HG03064 (cell line): Measurements from ENCODE around the gene ZDHHC11.
"Not testable (repeated sequence)": the region's sequence is repeated elsewhere in the genome, so short reads cannot be mapped to it uniquely, and the experiment has no call there.

Experiments used
- ATAC-seq: cut with Tn5 transposase; IDR thresholded peaks from one replicate; pipeline ENCODE4 v1.9.1; 2021; ENCODE audit warnings: low read depth; ENCODE audit not compliant: unreplicated experiment

The ZDHHC11 gene

DNA sequence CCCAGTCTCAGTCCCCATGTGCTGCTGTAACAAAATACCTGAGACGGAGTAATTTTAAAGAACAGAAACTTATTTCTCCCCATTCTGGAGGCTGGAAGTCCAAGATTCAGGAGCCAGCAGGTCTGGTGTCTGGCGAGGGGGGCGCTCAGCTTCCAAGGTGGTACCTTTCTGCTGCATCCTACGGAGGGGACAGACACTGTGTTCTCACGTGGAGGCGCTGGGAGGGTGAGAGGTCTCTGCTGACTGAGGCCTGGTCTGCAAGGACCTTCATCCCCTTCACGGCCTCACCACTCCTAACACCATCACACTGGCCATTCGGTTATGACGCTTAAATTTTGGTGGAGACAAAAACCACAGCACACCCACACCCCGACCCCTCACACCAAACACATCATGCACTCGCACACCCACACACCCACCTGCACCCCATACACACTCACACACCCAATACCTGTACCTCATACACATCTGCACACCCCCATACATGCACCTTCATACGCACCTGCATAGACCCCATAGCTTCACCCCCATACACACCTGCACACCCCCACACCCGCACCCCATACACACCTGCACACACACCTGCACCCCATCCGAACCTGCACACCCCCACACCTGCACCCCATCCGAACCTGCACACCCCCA, 9.8 kb upstream of the ZDHHC11 start:
- no peak for ATAC-seq

DNA sequence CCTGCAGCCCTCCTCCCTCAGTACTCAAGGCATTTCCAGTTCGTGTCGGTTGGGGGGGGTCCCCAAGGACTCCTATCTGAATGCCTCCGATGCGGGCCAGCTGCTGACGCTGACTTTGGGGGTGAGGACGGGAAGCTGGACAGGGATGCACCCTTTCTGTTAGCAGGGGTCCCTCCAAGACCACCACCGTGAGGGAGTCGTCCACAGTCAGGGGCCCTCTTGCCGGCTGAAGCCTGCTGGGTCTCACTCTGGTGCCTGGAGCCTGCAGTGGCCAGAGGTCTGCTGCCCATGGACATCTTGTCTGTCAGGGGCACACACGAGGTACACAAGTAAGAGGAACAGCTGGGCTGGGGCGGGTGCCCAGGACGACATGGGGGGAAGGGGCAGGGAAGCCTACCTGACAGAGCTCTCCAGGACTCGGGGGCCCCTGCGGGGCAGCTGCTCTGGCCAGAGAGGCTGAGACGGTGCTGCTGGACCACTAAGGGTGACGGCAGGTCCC, 9.1 kb upstream of the ZDHHC11 start:
- no peak for ATAC-seq

DNA sequence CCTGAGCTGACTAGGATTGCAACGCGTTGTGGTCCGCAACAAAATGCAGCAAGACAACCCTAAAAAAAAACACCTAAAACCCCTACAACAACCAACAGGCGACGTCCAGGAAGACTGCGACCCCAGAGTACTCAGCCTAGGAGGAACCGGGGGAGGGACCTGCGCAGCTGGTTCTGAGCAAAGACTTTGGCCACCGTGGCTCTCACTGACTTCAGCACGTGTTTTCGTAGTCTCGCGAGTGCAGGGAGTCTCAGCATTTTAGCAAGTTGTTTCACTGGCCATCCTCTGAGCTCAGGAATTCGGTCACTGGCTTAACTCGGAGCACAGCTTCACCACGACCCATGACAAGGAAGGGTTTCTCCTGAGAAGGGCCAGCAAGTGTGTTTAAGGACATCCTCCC, 8.6 kb upstream of the ZDHHC11 start:
- no peak for ATAC-seq

DNA sequence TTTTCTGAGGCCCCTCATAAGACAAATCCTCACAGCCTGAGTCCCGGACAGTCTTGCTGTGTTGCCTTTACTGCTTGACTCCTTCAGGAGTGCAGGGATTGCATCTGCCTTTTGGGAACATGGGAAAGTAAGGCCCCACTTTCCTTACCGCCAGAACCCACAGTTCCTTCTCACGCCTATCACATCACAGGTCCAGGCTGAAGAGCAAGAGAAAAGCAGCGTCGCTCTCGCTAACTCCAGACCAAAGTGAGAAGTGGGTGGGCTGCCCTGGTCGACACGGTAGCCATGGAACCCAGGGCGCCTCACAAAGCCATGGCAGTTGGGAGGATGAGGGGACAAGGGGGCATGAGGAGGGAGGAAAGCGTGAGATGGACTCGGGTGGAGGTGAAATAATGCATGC, 7.9 kb upstream of the ZDHHC11 start:
- no peak for ATAC-seq

DNA sequence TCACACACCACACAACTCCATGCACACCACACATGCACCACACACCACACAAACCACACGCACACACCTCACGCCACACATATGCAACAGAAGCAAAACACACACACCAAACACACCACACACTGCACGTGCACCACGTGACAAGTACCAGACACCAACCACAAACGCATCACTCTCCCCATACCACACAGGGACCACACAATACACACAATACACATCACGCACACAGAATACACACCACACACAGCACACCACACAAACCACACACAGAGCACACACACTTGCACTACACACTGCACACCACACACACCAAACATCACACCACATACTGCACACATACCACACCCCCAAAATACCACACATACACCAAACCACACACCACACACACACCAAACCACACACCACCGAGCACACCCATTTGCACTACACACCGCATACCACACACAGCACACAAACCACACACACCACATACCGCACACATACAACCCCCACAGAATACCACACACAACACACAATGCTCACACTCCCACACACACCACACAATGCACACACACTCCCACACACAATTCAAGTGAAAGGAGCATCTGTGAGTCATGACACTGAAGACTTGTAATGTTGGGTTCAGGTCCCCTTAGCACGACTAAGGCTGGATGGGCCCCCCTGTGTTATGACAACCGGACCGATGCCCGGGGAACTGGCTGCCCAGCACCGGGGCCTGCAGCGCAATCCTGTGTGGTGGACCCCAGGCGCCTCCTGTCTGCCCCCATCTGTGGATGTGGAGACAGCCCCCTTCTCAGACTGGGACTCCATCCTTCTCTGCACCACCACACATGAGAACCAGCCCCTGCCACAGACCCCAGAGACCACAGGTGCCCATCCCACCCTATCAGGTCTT, 6.0 kb upstream of the ZDHHC11 start:
- no peak for ATAC-seq

DNA sequence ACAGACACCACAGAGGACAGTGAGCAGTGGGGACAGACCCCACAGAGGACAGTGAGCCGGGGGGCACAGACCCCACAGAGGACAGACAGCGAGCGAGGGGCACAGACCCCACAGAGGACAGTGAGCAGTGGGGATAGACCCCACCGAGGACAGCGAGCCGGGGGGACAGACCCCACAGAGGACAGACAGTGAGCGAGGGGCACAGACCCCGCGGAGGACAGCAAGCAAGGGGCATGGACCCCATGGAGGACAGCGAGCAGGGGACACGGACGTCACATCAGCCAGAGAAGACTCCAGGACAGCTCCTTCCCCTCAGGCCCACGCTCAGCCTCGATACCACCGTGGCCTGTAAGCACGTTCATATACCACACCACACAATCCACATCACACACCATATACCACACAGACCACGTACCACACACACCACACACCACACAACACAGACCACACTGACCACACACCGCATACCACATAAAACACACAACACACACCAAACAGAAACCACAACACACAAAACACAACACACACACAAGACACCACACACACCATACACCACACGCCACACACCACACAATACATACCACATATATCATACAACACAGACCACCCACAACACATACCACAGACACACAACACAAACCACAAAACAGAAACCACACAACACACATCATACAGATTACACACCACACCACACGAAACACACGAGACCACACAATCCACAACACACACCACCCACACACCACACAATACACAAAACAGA, 5.2 kb upstream of the ZDHHC11 start:
- ATAC-seq = no peak

DNA sequence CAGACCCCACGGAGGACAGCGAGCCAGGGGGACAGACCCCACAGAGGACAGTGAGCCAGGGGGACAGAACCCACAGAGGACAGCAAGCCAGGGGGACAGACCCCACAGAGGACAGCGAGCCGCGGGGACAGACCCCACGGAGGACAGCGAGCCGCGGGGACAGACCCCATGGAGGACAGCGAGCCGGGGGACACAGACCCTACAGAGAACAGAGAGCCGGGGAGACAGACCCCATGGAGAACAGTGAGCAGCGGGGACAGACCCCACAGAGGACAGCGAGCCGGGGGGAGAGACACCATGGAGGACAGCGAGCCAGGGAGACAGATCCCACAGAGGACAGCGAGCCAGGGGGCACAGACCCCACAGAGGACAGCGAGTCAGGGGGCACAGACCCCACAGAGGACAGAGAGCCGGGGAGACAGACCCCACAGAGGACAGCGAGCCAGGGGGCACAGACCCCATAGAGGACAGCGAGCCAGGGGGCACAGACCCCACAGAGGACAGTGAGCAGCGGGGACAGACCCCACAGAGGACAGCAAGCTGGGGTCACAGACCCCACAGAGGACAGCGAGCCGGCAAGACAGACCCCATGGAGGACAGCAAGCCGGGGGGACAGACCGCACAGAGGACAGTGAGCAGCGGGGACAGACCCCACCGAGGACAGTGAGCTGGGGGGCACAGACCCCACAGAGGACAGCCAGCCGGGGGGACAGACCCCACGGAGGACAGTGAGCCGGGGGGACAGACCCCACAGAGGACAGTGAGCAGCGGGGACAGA, 4.4 kb upstream of the ZDHHC11 start:
- ATAC-seq = no peak

DNA sequence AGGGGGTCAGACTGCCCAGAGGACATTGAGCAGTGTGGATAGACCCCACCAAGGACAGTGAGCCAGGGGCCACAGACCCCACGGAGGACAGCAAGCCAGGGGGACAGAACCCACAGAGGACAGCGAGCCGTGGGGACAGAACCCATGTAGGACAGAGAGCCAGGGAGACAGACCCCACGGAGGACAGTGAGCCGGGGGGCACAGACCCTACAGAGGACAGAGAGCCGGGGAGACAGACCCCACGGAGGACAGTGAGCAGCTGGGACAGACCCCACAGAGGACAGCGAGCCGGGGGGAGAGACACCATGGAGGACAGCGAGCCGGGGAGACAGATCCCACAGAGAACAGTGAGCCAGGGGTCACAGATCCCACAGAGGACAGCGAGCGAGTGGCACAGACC, 3.4 kb upstream of the ZDHHC11 start:
- ATAC-seq = no peak

DNA sequence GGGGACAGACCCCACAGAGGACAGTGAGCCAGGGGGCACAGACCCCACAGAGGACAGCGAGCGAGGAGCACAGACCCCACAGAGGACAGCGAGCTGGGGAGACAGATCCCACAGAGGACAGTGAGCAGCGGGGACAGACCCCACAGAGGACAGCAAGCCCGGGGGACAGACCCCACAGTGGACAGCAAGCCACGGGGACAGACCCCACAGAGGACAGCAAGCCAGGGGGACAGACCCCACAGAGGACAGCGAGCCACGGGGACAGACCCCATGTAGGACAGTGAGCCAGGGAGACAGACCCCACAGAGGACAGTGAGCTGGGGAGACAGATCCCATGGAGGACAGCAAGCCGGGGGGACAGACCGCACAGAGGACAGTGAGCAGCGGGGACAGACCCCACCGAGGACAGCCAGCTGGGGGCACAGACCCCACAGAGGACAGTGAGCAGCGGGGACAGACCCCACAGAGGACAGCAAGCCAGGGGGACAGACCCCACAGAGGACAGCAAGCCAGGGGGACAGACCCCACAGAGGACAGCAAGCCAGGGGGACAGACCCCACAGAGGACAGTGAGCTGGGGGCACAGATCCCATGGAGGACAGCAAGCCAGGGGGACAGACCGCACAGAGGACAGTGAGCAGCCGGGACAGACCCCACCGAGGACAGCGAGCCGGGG, 2.8 kb upstream of the ZDHHC11 start:
- ATAC-seq = not testable (repeated sequence)

DNA sequence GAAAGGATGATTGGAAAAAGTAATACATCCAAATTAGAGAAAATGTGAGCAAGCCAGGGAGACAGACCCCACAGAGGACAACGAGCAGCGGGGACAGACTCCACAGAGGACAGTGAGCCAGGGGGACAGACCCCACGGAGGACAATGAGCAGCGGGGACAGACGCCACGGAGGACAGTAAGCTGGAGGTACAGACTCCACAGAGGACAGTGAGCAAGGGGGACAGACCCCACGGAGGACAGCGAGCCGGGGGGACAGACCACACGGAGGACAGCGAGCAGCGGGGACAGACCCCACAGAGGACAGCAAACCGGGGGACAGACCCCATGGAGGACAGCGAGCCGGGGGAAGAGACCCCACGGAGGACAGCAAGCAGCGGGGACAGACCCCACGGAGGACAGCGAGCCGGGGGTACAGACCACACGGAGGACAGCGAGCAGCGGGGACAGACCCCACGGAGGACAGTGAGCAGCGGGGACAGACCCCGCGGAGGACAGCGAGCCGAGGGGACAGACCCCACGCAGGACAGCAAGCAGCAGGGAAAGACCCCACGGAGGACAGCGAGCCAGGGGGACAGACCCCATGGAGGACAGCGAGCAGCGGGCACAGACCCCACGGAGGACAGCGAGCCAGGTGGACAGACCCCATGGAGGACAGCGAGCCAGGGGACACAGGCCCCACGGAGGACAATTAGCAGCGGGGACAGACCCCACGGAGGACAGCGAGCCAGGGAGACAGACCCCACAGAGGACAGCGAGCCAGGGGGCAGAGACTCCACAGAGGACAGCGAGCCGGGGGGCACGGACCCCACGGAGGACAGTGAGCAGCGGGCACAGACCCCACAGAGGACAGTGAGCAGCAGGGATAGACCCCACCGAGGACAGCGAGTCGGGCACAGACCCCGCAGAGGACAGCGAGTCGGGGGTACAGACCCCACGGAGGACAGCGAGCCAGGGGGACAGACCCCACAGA, 1.9 kb upstream of the ZDHHC11 start:
- ATAC-seq = no peak

DNA sequence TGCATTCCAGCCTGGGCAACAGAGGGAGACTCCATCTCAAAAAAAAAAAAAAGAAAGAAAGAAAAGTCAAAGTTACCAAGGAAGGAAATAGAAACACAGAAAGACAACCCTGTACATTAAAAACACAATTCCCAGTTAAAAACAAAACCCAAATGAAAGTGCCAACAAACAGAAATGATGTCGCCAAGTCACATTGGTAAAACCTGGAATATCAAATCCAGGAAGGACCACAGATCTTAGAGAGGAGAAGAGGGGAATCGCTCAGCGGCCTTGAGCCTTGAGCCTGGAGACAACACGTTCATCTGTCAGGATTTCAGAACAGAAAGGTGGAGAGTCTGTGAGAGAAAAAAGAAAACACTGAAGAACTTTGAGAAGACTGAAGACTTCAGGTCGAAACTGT, 1.2 kb upstream of the ZDHHC11 start:
- no peak for ATAC-seq

DNA sequence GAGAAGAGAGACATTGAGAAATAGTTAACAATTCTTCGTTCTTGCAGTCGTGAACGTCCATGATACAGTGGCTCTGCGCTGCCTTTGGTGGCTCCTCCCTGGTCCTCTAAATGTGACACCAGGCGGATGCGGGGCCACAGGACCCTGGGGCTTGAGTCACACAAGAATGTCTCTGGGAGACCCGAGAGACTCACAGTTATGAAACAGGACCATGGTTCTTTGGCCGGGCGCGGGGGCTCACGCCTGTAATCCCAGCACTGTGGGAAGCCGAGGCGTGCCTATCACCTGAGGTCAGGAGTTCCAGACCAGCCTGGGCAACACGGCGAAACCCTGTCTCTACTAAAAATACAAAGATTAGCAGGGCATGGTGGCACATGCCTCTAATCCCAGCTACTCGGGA, 767 bp upstream of the ZDHHC11 start:
- no peak for ATAC-seq

DNA sequence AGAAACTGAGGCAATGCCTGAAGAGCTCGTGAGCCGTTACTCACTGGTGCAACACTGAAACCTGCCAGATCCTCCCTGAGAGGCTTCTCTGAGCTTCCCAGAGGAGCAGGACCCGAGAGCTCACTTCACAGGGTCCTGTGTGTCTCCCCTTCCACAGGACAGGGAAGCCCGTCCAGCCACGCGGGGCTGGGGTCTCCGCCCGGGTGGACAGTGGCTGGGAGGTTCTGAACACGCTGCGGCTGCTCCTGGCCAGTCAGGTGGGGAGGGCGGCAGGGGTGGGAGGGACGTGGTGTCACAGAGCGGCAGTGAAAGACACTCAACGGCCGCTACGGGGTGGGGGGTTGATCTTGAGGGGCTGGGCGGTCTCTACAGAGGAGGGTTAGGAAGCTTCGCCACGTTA, 290 bp upstream of the ZDHHC11 start:
- no peak for ATAC-seq

DNA sequence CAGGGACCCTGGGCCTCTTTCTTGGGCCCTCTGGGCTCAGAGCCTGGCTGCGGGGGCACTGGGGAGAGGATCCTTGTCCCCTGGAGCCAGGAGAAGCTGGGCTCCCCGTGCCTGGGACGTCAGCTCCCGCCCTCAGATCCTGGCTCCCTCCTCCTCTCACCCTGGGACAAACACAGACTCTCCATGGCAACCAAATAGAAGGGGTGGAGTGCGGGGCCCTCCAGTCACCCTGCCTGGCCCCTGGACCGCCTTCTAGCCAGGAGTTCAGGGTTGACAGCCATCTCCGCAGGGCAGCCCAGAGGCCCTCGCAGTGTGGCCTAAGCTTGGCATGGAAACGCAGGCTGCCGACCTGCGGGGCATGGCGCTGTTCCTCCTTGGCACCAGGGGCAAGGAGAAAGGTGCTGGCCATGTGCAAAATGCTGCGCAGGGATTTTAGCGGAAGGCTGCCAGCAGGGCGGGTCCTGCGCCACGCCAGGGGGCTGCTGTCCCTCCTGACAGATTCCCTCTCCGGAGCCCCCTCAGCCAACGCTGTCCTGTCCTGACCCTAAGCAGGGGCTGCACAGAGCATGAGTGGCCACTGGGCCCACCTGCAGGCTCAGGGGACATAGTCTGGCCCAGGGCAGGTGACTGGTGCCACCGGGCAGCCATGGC, 1.0 kb downstream of the ZDHHC11 start:
- ATAC-seq = no peak

DNA sequence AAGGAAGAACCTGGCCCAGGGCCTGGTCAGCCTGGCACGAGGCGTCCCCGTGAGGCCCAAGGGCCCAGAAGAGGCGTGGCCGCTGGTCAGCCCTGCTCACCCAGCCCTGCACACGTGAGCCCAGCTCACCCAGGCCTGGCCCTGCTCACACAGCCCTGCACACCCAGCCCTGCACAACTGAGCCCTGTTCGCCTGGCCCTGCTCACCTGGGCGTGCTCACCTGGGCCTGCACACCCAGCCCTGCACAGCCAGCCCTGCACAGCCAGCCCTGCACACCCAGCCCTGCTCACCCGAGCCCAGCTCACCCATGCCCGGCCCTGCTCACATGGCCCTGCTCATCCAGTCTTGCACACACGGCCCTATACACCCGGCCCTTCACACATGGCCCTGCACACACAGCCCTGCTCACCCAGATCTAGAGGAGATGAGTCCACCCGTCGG, 2.1 kb downstream of the ZDHHC11 start:
- no peak for ATAC-seq

DNA sequence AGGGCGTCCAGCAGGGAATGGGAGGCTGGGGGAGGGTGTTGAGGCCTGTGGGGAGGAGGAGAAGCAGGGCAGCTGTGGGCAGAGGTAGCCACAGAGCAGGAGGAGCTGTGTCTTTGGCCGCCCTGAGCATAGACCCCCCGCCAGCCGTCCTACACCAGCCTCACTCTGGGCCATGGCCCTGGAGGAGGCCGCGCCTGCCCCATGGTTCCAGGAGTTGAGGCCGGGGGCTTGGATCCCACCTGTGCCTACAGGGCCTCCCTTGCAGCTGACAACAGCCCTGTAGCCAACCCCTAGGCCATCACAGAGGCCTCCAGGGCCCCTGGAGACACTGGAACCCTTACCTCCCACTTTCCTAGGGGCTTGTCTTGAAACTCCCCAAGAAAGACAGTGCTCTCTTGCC, 3.0 kb downstream of the ZDHHC11 start:
- ATAC-seq = not testable (repeated sequence)

DNA sequence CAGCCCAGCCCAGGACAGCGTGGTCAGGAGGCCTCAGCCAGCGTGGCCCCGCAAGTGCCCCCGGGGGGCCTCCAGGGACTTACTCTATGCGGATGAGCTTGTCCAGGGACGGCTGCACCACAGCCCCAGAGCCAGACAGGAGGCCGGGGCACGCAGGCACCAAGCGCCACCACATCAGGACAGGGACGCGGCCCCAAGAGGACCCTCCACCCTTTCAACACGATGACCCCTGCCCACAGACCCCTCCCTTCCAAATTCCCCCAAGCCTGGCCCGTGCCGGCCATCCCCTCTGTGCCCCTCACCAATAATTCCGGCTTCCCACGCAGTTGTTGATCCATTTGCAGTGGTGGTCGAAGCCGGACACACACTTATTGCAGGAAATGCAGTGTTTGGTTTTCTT, 3.6 kb downstream of the ZDHHC11 start:
- not testable (repeated sequence) for ATAC-seq

DNA sequence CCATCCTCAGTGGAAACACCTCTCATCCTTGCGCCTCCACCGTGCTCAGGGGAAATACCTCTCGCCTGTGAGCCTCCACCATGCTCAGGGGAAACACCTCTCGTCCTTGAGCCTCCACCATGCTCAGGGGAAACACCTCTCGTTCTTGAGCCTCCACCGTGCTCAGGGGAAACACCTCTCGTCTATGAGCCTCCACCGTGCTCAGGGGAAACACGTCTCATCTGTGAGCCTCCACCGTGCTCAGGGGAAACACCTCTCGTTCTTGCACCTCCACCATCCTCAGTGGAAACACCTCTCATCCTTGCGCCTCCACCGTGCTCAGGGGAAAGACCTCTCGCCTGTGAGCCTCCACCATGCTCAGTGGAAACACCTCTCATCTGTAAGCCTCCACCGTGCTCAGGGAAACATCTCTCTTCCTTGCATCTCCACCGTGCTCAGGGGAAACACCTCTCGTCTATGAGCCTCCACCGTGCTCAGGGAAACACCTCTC, 4.1 kb downstream of the ZDHHC11 start:
- ATAC-seq = not testable (repeated sequence)
